NCI-H2196 (cell line): ENCODE measurements around the gene ZFYVE27.

Source experiments
- DNase-seq: peaks from one replicate; lab custom pipeline; 2025; ENCODE audit not compliant: unreplicated experiment; lab: John Stamatoyannopoulos, UW

The ZFYVE27 gene

GRCh38 chr10:97766996-97767924 is 30.3 kb downstream of the ZFYVE27 start:
- DNase-seq = no peak

DNA sequence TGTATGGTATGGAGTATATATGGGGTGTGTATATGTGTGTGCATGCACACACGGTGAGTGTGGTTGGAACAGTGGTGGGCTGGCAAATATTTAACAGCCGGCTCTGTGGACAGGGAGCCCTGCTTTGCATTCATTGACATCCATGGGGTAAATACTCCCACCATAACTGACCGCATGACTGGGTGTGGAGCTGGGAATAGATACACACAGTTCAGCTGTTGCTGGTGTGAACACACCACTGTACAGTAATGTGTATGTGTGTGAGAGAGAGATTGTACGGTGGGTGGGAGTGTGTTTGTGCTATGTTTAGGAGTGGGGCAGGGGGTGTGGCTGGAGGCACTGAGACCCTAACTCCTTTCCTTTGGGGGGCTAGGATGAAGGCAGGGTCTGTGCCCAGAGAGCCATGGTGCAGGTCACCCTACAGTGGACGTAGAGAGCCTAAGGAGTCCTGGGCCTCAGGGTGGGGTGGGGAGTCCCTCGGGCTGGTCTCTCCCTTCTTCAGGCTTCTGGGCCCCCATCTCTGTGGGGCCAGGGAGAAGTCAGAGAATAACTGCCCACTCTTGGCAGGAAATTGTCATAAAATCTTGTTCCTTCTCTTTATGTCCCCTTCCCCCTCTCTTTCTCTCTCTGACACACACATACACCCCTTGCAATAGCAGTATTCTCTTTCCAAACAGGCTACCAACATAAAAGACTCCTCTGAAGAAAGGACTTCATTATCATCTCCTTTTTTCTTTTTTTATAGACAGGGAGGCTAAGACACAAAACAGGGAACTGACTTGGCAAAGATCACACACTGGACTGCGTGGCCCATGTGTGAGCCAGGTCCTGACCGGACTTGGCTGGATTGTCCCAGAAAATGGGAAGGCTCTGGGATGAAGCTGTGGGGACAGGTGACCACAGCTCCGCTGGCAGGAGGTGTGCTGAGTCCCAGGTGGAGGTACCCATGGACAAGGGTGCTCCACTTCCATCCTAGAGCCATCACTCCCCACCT is 31.7 kb downstream of the ZFYVE27 start:
- no peak for DNase-seq

DNA sequence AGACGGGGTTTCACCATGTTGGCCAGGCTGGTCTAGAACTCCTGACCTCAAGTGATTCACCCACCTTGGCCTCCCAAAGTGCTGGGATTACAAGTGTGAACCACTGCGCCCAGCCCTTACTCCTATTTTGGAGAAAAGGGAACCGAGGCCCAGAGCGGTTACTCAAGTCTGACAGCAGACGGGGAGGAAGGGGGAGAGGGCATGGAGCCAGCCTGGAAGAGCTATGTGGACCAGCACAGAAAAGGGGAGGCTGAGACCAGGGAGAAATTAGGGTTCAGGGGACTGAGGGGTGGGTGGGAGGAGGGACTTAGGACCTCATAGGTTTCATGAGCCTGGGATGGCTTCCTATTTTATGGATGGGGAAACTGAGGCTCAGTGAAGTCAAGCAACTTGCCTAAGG is 33.3 kb downstream of the ZFYVE27 start:
- no peak for DNase-seq

- DNase-seq = no peak
Observed at GRCh38 chr10:97771055-97771891, 34.3 kb downstream of the ZFYVE27 start.

GRCh38 chr10:97771913-97772823 is 35.2 kb downstream of the ZFYVE27 start, which contains the start of gene SFRP5:
TSS of gene SFRP5 (minus strand) at chr10:97771999. CDS start at chr10:97771833, 166 bp downstream.
- DNase-seq = peak; percentile 26

- DNase-seq = no peak
Observed at GRCh38 chr10:97773096-97773495, 36.2 kb downstream of the ZFYVE27 start.

GRCh38 chr10:97774811-97775294 is 37.9 kb downstream of the ZFYVE27 start:
- no peak for DNase-seq

- no peak for DNase-seq
Observed at GRCh38 chr10:97777143-97777542, 40.2 kb downstream of the ZFYVE27 start.

- peak; percentile 56 for DNase-seq
Observed at GRCh38 chr10:97778452-97779302, 41.7 kb downstream of the ZFYVE27 start.

GRCh38 chr10:97779492-97779891 is 42.6 kb downstream of the ZFYVE27 start:
- DNase-seq = no peak

DNA sequence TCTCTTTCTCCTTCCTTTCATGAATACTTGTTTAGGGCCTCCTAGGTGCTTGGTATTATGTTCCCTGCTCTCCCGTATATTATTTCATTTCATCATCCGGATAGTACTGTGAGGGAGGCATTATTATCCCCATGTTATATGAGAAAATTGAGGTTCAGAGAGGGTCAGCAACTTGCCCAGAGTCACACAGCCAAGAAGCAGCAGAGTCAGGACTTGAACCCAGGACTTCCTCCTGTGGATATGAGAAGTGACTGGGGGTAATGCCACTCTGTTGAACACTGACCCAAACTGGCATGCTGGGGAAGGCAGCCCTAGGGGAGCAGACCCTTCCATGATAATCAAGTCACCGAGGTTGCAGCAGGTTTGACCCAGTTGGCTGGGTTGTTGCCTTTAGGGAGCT is 43.0 kb downstream of the ZFYVE27 start:
- no peak for DNase-seq

GRCh38 chr10:97780841-97781617 is 44.1 kb downstream of the ZFYVE27 start:
- no peak for DNase-seq

- DNase-seq = no peak
Observed at GRCh38 chr10:97781618-97782331, 44.8 kb downstream of the ZFYVE27 start.

- DNase-seq = no peak
Observed at GRCh38 chr10:97782455-97783228, 45.7 kb downstream of the ZFYVE27 start.

DNA sequence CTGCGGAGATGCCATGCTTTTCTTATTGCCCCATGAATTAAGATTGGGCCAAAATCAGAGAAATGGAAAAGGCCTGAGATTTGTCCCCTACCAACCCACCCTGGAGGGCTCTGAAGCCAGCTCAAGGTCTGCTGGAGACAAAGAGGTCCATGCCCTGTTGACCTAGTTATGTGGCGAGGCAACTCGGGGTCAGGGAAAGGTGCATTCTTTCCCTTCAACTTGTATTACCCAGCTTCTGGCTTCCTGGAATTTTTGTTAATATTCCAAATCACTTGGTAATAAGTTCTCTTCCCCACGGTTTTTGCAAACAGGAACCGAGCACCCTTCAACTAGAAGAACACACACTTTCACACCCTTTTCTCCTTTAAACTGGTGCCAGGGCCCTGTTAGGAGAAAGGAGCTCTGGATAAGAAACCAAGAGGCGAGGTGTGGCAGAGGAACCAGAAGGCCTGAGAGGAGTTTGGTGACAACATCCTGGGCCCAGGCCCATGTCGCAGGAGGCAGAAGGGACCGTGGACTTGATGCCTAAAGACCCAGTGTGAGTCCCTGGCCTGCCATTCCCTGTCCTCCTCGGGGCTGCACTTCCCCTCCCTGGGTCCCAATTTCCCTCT is 47.4 kb downstream of the ZFYVE27 start:
- DNase-seq = no peak

DNA sequence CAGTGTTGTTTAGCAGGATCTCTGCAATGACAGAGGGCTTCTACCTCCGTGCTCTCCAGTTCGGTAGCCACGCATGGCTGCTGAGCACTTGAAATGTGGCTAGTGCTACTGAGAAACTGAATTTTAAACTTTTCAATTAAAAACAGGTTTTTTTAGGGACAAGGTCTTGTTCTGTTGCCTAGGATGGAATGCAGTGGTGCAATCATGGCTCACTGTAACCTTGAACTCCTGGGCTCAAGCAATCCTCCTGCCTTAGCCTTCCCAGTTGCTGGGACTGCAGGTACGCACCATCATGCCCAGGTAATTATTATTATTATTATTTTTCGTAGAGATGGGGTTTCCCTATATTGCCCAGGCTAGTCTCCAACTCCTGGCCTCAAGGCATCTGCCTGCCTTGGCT is 48.3 kb downstream of the ZFYVE27 start:
- no peak for DNase-seq
